Measurements from ENCODE around the gene PAQR5. TPM values are rescaled to one million over a fixed set of nuclear protein-coding genes. Genes with fewer than 3 reads are reported as not detected.

PAQR5 gene
- total RNA-seq, 1 donor from 2014 or later: not detected

- intact Hi-C loops (cut with micrococcal nuclease): no loop called here
Measured at GRCh38 chr15:69390575-69390974, 91.9 kb downstream of the PAQR5 start.

- intact Hi-C loops (cut with micrococcal nuclease): no loop called here
Measured at GRCh38 chr15:69391046-69391757, 92.5 kb downstream of the PAQR5 start.

- intact Hi-C loops (cut with micrococcal nuclease): no loop called here
Measured at GRCh38 chr15:69392352-69392751, 93.6 kb downstream of the PAQR5 start.

- intact Hi-C loops (cut with micrococcal nuclease): loop anchor here (1.0 kb wide), 2 partner anchors 234 to 335 kb away; partner anchors contain the start of gene GLCE
Measured at GRCh38 chr15:69393831-69394491, 95.2 kb downstream of the PAQR5 start.

- intact Hi-C loops (cut with micrococcal nuclease): loop anchor here (1.0 kb wide), 2 partner anchors 234 to 335 kb away; partner anchors contain the start of gene GLCE
Measured at GRCh38 chr15:69394556-69395282, 96.0 kb downstream of the PAQR5 start.

GRCh38 chr15:69395460-69395859 is 96.7 kb downstream of the PAQR5 start:
- intact Hi-C loops (cut with micrococcal nuclease): no loop called here

- intact Hi-C loops (cut with micrococcal nuclease): no loop called here
Measured at GRCh38 chr15:69395991-69396390, 97.3 kb downstream of the PAQR5 start.

GRCh38 chr15:69398491-69398891 is 99.8 kb downstream of the PAQR5 start:
- intact Hi-C loops (cut with micrococcal nuclease): no loop called here

GRCh38 chr15:69400850-69401249 is 102.1 kb downstream of the PAQR5 start:
- intact Hi-C loops (cut with micrococcal nuclease): no loop called here

- intact Hi-C loops (cut with micrococcal nuclease): no loop called here
Measured at GRCh38 chr15:69402816-69403215, 104.1 kb downstream of the PAQR5 start.

- intact Hi-C loops (cut with micrococcal nuclease): no loop called here
Measured at GRCh38 chr15:69403594-69403993, 104.9 kb downstream of the PAQR5 start.

- intact Hi-C loops (cut with micrococcal nuclease): no loop called here
Measured at GRCh38 chr15:69405110-69405509, 106.4 kb downstream of the PAQR5 start.

GRCh38 chr15:69407719-69408400 is 109.1 kb downstream of the PAQR5 start:
- intact Hi-C loops (cut with micrococcal nuclease): no loop called here

- intact Hi-C loops (cut with micrococcal nuclease): no loop called here
Measured at GRCh38 chr15:69408841-69409240, 110.1 kb downstream of the PAQR5 start.

- intact Hi-C loops (cut with micrococcal nuclease): loop anchor here (5.0 to 10.0 kb wide), 2 partner anchors 353 to 1356 kb away; partner anchors contain the start of gene PIAS1
Measured at GRCh38 chr15:69410248-69410874, 111.6 kb downstream of the PAQR5 start.

- intact Hi-C loops (cut with micrococcal nuclease): loop anchor here (5.0 to 10.0 kb wide), 2 partner anchors 355 to 1357 kb away; partner anchors contain the start of gene PIAS1
Measured at GRCh38 chr15:69412274-69412673, 113.6 kb downstream of the PAQR5 start.

- intact Hi-C loops (cut with micrococcal nuclease): loop anchor here (5.0 to 10.0 kb wide), 2 partner anchors 355 to 1358 kb away; partner anchors contain the start of gene PIAS1
Measured at GRCh38 chr15:69412701-69413100, 114.0 kb downstream of the PAQR5 start.

- intact Hi-C loops (cut with micrococcal nuclease): loop anchor here (1.0 to 10.0 kb wide), 8 partner anchors 29 to 1359 kb away; partner anchors contain the start of genes GLCE, PIAS1 and RPLP1
Measured at GRCh38 chr15:69413822-69414700, 115.3 kb downstream of the PAQR5 start, which contains the start of gene KIF23. KIF23 (plus strand) TSS chr15:69414349; CDS start chr15:69414466, 117 bp downstream.

- intact Hi-C loops (cut with micrococcal nuclease): loop anchor here (1.0 to 10.0 kb wide), 8 partner anchors 29 to 1360 kb away; partner anchors contain the start of genes GLCE, PIAS1 and RPLP1
Measured at GRCh38 chr15:69414701-69415167, 116.0 kb downstream of the PAQR5 start.

Data from T-helper 1 cell treated with Interleukin-12 subunit alpha and Interleukin-12 subunit beta and Interleukin-4 antibody, amounts not matched to agents 30 ng/mL and 1 ng/mL, for 36 hours (primary cell).